K562 (cell line): ENCODE measurements around the gene CAPN14.

Experiments
- CTCF ChIP-seq, 3 experiments: IDR thresholded peaks in 2 of 3; conservative IDR thresholded peaks in 1 of 3; 2 replicates each; pipeline ENCODE4 v1.5.1; 2011 to 2012; ENCODE audit warnings: low read length in 3 of 3, mild to moderate bottlenecking in 3 of 3, control low read depth in 2 of 3, improper control_type of control experiment in 1 of 3, inconsistent platforms in 1 of 3, low read depth in 1 of 3, mixed read lengths in 1 of 3, moderate library complexity in 1 of 3; ENCODE audit not compliant: insufficient read depth in 2 of 3
- ESRRA ChIP-seq: fragments of 450-650 bp; IDR thresholded peaks from 2 replicates; pipeline ENCODE4 v1.6.1; 2014; ENCODE audit warnings: low read depth, mild to moderate bottlenecking, moderate library complexity, borderline replicate concordance
- HNRNPLL ChIP-seq: fragments of 200-400 bp; formaldehyde crosslinking; IDR thresholded peaks from 2 replicates; pipeline ENCODE4 v1.6.1; 2017; ENCODE audit warnings: low read length, low read depth, mild to moderate bottlenecking; ENCODE audit not compliant: poor library complexity, severe bottlenecking
- SRF ChIP-seq, 2 experiments: fragments of 250-450, 450-650 bp in 1 of 2; sonication (Bioruptor Pico) in 1 of 2; sonication (generic) in 1 of 2; formaldehyde crosslinking; IDR thresholded peaks; 2 replicates each; pipeline versions ENCODE4 v1.5.0 to v1.5.1; 2020 to 2022; ENCODE audit warnings: mild to moderate bottlenecking in 1 of 2, missing genetic modification reagents in 1 of 2
- TAF1 ChIP-seq: IDR thresholded peaks from 2 replicates; pipeline ENCODE4 v1.6.1; 2011; ENCODE audit warnings: mild to moderate bottlenecking, low read length, moderate library complexity; ENCODE audit not compliant: insufficient read depth, control insufficient read depth, severe bottlenecking; ENCODE audit errors: extremely low read depth

- TF ChIP-seq HNRNPLL (no peak), ESRRA (no peak), SRF (CRISPR knock-in tag; IDR thresholded peaks at IDR 0.05) (no peak), TAF1 (no peak), CTCF (IDR thresholded peaks at IDR 0.05 in 2 of 3, conservative IDR thresholded peaks at IDR 0.05 in 1 of 3; ENCODE audit: insufficient read depth in 2 of 3, low read depth in 1 of 3, low read length in 3 of 3) (no peak)
These were observed 21.7 kb upstream of the CAPN14 start for GRCh38 chr2:31238906-31239592.
